Measurements from ENCODE around the gene PRDM10. TPM values are rescaled to one million over a fixed set of nuclear protein-coding genes. Genes with fewer than 3 reads are reported as not detected.

Gene PRDM10
- total RNA-seq, 4 donors from 2014 or later: 7.2 to 13.4 (median 8.1) TPM

- DNase-seq (ENCODE audit: low spot score) (no peak), ATAC-seq (ENCODE audit: low FRiP score) (no peak)
- TF ChIP-seq, protein P1, sequence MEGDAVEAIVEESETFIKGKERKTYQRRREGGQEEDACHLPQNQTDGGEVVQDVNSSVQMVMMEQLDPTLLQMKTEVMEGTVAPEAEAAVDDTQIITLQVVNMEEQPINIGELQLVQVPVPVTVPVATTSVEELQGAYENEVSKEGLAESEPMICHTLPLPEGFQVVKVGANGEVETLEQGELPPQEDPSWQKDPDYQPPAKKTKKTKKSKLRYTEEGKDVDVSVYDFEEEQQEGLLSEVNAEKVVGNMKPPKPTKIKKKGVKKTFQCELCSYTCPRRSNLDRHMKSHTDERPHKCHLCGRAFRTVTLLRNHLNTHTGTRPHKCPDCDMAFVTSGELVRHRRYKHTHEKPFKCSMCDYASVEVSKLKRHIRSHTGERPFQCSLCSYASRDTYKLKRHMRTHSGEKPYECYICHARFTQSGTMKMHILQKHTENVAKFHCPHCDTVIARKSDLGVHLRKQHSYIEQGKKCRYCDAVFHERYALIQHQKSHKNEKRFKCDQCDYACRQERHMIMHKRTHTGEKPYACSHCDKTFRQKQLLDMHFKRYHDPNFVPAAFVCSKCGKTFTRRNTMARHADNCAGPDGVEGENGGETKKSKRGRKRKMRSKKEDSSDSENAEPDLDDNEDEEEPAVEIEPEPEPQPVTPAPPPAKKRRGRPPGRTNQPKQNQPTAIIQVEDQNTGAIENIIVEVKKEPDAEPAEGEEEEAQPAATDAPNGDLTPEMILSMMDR (IDR thresholded peaks at IDR 0.05): no peak
These were observed 55.2 kb downstream of the PRDM10 start for GRCh38 chr11:129947474-129947873.

- TF ChIP-seq, protein P1 (IDR thresholded peaks at IDR 0.05): no peak
- no peak for DNase-seq (ENCODE audit: low spot score)
- ATAC-seq (ENCODE audit: low FRiP score): no peak
These were observed 55.7 kb downstream of the PRDM10 start for GRCh38 chr11:129946965-129947364.

DNA sequence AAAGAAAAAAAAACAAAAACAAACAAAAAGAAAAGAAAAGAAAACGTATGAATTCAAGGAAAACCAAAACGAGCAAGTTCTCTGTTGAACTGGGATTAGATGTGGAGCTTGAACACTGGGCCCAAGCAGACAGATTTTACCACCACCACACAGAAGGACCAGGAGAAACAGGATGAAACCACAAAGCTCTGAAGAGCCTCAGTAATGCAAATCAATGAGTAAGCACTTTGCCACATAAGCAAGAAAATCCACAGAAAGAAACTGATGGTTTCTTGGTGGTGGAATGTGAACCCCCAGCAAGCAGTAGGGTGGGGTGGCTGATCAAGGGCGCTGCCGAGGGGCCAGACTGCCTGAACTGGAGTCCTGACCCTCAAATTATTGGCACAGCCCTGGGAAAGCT lies 56.4 kb downstream of the PRDM10 start:
- TF ChIP-seq, protein P1 (IDR thresholded peaks at IDR 0.05): no peak
- ATAC-seq (ENCODE audit: low FRiP score): no peak
- DNase-seq (ENCODE audit: low spot score): no peak

- TF ChIP-seq, protein P1 (IDR thresholded peaks at IDR 0.05): no peak
- DNase-seq (ENCODE audit: low spot score) (no peak), ATAC-seq (ENCODE audit: low FRiP score) (no peak)
These were observed 57.3 kb downstream of the PRDM10 start for GRCh38 chr11:129945373-129945772.

GRCh38 chr11:129944696-129945095 lies 57.9 kb downstream of the PRDM10 start:
- TF ChIP-seq, protein P1 (IDR thresholded peaks at IDR 0.05): no peak

GRCh38 chr11:129943036-129943435 lies 59.6 kb downstream of the PRDM10 start:
- DNase-seq (ENCODE audit: low spot score) (no peak), ATAC-seq (ENCODE audit: low FRiP score) (no peak)
- TF ChIP-seq, protein P1 (IDR thresholded peaks at IDR 0.05): no peak

More at GRCh38 chr11:129944696-129945095, 57.9 kb downstream of the PRDM10 start:
- no peak for DNase-seq (ENCODE audit: low spot score)
- no peak for ATAC-seq (ENCODE audit: low FRiP score)

DNA sequence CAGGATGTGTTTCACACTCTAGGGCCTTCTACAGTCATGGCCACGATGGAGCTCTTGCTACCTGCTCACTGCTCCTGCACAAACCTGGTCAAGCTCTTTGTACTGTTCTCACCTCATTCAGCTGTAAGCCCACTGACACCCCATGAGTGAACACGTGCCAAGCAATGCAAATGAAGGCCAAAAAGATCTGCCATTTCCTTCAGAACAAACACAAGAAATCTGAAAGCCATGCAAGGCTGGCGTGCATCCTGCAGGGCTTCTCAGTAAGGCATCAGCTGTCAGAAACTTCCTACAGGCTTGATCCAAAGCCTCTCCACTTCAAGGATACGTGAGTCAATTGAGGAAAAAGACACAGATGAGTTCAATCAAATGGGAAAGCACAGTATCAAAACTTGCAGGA lies 63.1 kb downstream of the PRDM10 start:
- ATAC-seq (ENCODE audit: low FRiP score) (no peak), DNase-seq (ENCODE audit: low spot score) (no peak)
- TF ChIP-seq, protein P1 (IDR thresholded peaks at IDR 0.05): no peak

All from omental fat pad (tissue), 4 donors.